ENCODE results near the gene FRAS1.
A peak's percentile ranks its signal among the peaks of the same experiment; 100 is the strongest.
"Not testable (repeated sequence)": the region's sequence is repeated elsewhere in the genome, so short reads cannot be mapped to it uniquely, and the experiment has no call there.

Gene FRAS1

DNA sequence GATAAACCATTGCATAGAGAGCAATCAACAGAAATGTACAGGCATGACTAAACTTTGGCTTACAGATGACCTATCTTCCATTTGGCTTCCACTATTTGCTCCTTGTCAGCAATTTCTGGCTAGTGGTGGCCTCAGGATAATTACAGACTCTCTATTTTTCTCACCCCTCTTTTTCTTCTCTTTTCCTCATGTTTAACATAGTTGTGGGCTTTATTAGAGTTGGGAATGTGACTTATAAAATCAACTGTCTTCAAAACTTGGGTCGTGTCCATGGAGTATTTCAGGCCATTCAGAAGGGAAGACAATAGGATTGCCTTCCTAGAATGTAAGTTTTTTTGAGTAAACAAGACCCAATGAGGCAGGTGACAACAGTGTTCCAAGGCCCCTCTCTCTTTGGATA lies 236.2 kb downstream of the FRAS1 start:
- no peak for DNase-seq

GRCh38 chr4:78293821-78294301 lies 236.7 kb downstream of the FRAS1 start:
- peak; percentile 42 for DNase-seq

DNA sequence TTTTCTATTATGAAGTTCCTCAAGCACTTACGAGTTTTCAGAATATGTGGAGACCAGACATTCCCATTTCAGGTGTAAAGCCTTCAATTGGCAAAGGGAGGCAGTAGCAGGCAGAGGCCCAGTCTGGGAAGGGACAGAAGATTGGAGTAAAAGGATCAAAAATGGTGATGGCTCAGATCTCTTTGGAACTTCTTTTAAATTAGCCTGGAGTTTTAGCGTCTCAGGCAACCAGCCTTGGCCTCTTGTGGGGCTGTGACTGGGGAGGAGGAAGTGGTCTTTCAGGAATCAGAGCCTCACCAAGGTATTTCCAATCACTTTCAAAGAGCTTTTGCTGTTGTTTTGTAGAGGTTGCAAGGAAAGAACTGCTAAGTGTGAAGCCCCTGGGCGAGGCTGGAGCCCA lies 239.1 kb downstream of the FRAS1 start:
- DNase-seq, result no peak

GRCh38 chr4:78297116-78297800 lies 240.1 kb downstream of the FRAS1 start:
- no peak for DNase-seq

GRCh38 chr4:78298618-78299017 lies 241.5 kb downstream of the FRAS1 start:
- no peak for DNase-seq

- DNase-seq, result no peak
Observed at GRCh38 chr4:78299565-78299972, 242.4 kb downstream of the FRAS1 start.

- not testable (repeated sequence) for DNase-seq
Observed at GRCh38 chr4:78307263-78307662, 250.1 kb downstream of the FRAS1 start.

GRCh38 chr4:78308517-78308916 lies 251.4 kb downstream of the FRAS1 start:
- no peak for DNase-seq

GRCh38 chr4:78309352-78309751 lies 252.2 kb downstream of the FRAS1 start:
- DNase-seq, result no peak

GRCh38 chr4:78310007-78310739 lies 253.1 kb downstream of the FRAS1 start:
- DNase-seq, result no peak

DNA sequence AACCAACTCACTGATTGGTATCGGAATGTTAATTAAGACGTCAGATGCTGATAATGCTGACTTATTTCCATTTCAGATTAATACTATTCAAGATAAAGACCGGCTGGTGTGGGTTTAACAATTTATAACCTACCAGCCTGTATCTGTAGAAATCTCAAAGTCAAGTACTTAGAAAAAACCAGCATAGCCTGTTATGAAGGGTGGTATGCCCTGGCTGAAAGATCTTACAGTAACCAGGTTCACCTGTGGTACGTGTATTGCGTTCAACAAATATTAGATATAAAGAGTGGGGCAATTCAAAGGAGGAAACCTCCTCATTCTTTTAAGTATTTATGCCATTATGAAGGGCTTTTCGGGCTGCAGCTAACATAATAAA lies 253.6 kb downstream of the FRAS1 start:
- no peak for DNase-seq

DNA sequence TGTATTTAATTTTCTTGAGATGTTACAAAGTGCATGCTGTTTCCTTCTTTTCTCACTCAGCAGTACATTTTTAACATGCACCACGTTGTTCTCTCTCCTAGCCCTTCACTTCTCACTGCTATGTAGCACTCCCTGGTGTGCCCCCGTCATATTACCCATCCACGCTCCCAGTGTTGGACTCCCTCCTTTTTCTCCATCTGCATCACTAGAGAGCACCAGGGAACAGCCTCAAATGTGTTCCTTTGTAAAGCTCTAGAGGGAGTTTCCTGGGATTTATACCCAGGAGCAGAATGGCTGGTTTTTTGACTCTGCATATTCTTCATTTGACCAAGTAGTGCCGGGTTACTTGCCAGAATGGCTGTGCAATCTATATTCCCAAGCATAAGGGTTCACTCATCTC lies 254.2 kb downstream of the FRAS1 start:
- DNase-seq, result no peak

- no peak for DNase-seq
Observed at GRCh38 chr4:78312989-78313753, 256.0 kb downstream of the FRAS1 start.

DNA sequence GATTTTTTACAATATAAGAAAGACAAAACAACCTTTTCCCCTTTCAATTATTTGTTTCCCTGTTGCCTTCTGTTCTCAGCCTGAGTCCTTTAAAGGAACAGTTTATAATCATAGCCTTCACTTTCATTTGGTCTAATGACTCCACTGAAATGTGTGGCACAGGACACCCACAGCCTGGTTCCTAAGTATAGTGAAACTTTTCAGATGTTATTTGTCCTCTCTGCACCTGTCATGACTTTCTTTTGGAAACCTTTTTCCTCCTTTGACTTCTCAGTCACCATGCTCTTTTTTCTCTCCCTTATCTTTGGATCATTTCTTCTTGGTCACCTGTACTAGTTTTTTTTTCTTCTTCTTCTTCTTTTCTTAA lies 256.6 kb downstream of the FRAS1 start:
- DNase-seq, result no peak

DNA sequence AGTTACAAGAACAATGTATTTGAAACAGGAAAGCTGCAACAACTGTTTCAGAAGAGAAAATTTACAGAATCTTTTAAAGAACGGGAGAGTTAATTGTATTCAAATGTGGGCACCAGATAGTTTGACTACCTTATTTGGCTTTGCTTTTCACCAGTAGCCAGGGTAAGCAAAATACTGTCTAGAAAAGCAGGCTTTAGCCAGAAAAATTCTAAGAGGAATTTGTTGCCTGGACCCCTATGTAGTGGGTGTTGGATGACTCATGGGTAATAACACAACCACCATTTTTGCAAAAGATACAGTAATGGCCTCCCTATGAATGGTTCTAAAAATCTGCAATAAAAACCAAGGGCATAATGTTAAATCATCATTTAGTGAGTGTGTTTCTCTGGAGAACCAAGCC lies 261.0 kb downstream of the FRAS1 start:
- DNase-seq, result no peak

- no peak for DNase-seq
Observed at GRCh38 chr4:78320349-78320935, 263.3 kb downstream of the FRAS1 start.

GRCh38 chr4:78322032-78322431 lies 264.9 kb downstream of the FRAS1 start:
- DNase-seq, result no peak

GRCh38 chr4:78323439-78323838 lies 266.3 kb downstream of the FRAS1 start:
- no peak for DNase-seq

DNA sequence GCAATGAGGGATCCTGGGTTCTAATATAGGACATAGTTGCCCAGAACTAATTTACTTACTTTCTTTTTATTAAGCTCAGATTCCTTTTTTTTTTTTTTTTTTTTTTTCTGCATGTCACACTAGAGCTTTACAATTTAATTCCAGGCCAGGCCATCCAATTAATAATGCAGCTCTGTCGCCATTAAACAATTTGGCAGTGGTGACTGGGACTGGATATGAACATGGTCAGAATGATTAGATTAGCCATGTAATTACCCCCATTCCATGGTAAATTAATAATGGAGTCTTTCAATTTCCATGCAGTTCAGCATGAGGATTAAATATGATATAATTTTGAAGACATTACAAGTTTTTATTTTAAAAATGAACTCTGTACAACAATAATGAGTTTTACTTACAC lies 267.5 kb downstream of the FRAS1 start:
- no peak for DNase-seq

DNA sequence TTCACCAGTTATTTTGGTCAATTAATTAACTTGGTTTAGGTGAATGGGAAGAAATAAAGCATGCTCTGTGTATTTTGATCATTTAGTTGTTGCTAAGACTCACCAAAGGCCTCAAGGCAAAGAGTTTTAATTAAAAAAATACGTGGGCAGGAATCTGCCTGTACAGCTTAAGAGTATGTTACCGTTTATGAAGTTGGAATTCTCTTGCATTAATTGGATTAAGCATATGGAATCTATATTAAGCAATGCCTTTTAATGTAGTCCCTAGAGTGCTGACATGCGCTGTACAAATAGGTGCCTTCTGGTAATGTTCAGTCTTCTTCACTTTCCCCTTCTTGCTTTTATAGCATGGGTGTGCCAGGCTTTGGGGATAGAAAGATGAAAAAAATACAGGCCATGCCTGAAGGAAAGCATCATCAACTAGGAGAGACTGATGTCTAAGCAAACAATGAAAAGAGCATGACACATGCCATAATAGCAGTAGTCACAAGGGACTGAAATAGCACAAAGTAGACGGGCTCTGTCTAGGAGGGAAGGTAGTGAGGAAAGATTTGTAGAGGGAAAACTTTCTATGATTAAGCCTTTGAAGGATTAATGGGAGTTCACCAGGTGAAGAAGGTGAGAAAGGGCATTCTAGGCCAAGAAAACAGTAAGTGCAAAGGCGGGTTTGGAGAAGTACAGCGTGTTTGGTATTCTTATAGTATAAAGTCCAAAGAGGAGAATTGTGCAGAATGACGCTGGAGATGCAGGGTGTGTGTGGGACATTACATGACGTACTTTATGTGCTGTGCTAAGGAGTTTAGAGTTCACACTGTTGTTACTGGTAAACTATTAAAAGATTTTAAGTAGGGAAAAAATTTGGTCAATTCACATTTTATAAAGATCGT lies 268.4 kb downstream of the FRAS1 start:
- DNase-seq, result no peak

- not testable (repeated sequence) for DNase-seq
Observed at GRCh38 chr4:78328591-78328990, 271.5 kb downstream of the FRAS1 start.

DNA sequence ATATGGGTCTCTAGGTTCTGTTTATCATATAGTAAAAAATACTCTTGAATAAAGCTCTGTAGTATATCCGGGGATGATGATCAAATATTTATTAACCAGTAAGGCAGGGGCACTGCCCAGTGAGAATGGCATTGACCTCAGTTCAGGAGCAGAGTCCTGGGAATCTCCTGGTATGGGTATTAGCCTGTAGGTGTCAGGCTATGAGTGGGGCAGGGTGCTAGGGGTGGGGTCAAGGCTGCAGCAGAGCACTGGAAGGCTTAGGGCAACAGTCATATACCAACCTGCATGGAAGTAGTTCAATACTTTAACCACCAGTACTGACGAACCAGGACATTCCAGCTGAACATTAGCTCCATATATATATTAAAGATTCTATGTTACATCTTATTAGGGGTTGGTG lies 274.1 kb downstream of the FRAS1 start:
- no peak for DNase-seq
